RWPE1 (cell line): ENCODE results near the gene ASTN2.
A peak's percentile ranks its signal among the peaks of the same experiment; 100 is the strongest.

Experiments
- CTCF ChIA-PET: fragments of 350-600 bp; sonication (Branson Sonifier 250); formaldehyde crosslinking; extraction: SDS; loops from one replicate; lab custom pipeline; 2021; lab: Yijun Ruan, JAX
- POLR2A ChIA-PET: fragments of 400-600 bp; formaldehyde crosslinking; extraction: SDS; loops from one replicate; lab custom pipeline; 2020; ENCODE audit warnings: antibody characterized with exemption; ENCODE audit not compliant: low non-redundant PET; lab: Yijun Ruan, JAX
- DNase-seq: peaks from one replicate; pipeline ENCODE4 v3.0.0; 2012; ENCODE audit warnings: low spot score
- H3K27ac ChIP-seq: fragments of 450-650 bp; 2 replicates; pipeline ENCODE4 v1.5.1; 2017
- TF ChIP-seq, protein P1 (sequence below): fragments of 450-650 bp; conservative IDR thresholded peaks from 2 replicates; pipeline ENCODE4 v1.5.1; 2017; ENCODE audit warnings: low read depth, mild to moderate bottlenecking

The ASTN2 gene

DNA sequence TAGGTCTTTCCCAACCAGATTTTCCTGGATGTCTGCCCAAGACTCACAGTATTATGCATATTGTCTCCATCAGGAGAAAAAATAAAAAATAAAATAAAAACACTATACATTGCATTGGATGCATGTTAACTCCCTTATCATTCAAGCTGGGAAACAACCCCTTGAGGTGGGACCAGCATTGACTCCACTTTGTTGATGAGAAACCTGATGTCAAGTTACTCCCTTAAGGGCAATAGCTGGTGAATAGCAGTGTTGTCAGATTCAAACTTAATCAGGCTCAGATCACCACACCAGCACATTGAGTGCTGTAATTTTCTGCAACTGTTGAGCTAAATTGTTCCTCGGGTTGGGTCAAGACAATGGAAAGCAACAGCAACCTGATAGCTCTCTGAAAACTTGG lies 991.7 kb downstream of the ASTN2 start:
- H3K27ac ChIP-seq, result no peak overlapping the region
- TF ChIP-seq, protein P1, sequence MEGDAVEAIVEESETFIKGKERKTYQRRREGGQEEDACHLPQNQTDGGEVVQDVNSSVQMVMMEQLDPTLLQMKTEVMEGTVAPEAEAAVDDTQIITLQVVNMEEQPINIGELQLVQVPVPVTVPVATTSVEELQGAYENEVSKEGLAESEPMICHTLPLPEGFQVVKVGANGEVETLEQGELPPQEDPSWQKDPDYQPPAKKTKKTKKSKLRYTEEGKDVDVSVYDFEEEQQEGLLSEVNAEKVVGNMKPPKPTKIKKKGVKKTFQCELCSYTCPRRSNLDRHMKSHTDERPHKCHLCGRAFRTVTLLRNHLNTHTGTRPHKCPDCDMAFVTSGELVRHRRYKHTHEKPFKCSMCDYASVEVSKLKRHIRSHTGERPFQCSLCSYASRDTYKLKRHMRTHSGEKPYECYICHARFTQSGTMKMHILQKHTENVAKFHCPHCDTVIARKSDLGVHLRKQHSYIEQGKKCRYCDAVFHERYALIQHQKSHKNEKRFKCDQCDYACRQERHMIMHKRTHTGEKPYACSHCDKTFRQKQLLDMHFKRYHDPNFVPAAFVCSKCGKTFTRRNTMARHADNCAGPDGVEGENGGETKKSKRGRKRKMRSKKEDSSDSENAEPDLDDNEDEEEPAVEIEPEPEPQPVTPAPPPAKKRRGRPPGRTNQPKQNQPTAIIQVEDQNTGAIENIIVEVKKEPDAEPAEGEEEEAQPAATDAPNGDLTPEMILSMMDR, result no peak
- no peak for DNase-seq
- ChIA-PET POLR2A (no interaction called here), CTCF (interaction anchor here (0.6 to 0.7 kb wide), 2 partner anchors 25 to 1164 kb away, joined by 3 read pairs; no protein-coding TSS in a partner anchor)

DNA sequence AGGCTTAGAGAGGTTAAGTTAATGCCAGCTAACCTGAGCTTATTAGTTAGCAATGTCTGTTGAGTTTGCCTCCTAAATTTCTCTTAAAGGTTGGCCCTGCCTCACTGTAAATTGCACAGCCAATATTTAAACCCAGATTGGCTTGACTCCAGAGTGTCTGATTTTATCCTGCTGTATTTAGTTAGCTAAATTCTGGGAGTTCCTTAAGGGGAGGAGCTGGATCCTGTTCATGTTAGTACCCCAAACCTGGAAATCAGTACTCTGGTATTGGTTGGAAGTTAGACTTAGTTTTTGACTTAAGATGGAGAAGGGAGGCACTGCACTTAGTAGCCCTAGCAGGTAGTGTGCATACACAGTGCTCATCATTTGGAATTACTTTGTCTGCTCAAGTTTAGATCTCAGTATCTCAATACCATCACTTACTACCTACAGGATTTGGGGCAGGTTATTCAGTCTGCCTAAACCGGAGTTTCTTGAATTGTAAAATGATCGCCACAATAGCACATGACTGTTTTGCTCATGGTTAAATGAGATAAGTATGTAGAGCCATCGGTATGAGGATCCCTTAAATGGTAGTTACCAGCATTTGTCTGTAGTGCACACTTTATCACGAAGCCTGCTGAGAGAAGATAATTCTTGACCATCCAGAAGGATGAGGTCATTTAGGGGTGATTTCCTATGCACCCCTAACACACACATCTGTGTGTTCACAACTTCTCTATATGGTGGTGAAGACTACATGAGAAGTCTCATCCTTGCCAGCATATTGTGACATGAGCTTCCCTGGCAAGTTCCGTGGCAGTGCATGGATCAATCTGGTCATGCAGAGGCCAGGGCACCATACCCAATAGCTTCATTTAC lies 992.5 kb downstream of the ASTN2 start:
- POLR2A ChIA-PET, result no interaction called here
- CTCF ChIA-PET, result interaction anchor here (0.6 to 0.7 kb wide), 2 partner anchors 24 to 1165 kb away, joined by 3 read pairs; no protein-coding TSS in a partner anchor
- no peak for DNase-seq
- TF ChIP-seq, protein P1, result no peak
- H3K27ac ChIP-seq, result no peak overlapping the region

DNA sequence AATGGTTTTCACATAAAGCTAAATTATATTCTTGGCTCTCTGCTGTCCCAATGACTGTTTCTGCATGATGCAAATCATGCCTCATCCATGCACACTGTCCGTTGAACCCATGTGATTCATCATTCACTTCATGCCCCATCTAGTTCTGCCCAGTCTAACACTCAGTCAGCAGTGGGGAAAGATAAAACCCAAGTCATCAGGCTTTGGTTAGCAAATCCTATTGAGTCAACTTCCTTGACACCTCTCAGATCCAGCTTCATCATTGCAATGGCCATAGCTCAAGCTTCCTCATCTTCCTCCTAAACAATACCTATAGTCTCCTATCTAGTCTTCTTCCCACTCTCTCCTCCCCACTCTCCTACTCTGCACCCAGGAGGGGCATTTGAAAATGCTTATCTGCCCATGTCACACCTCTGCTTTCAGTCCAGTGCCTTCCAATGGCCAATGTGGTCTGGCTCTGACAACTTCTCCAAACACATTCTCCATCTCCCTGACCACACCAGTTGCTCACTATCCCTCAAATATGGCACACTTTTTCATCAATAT lies 993.8 kb downstream of the ASTN2 start:
- no peak overlapping the region for H3K27ac ChIP-seq
- ChIA-PET POLR2A (no interaction called here), CTCF (interaction anchor here (0.6 kb wide), 1 partner anchor 151 kb away, joined by 3 read pairs; no protein-coding TSS in a partner anchor)
- DNase-seq, result peak; percentile 13
- TF ChIP-seq, protein P1, result no peak

DNA sequence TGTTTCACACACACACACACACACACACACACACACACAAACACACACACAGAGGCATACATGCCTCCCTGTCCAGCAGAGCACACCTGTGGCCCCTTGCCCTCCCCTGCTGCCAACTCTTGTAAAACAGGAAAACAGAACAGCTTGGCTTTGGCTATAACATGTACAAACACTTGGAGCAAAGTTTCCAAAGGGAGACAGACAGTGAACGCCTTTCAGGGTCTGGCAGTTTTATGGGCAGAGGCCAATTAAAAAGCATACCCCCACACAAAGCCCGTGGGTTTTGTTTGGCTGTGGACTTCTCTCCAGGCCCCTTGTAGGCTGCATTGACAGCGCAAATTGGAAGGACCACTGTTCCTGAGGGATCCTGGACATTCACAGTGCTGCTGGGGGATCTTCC lies 995.7 kb downstream of the ASTN2 start:
- POLR2A ChIA-PET, result no interaction called here
- DNase-seq, result no peak
- CTCF ChIA-PET, result interaction anchor here (0.6 kb wide), 1 partner anchor 827 kb away, joined by 4 read pairs; no protein-coding TSS in a partner anchor
- no peak overlapping the region for H3K27ac ChIP-seq
- TF ChIP-seq, protein P1, result no peak

DNA sequence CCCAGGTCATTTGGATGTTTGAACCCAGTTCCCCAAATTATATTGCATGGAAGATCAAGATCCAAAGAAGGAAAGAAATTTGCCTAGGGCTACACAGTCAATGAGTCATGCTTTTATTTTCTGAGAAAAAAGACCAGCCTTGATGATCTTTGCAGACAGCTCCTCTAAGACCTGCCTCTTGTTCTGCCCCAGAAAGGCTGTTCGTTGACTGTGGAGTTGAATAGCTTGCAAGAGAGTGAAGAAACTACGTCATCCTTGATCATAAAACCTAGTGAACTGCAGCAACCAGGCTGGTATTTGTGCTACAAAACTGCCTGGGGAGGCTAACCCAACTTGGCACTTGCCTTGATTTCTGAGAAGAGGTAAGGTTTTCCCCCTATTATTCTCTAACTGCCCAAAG lies 997.4 kb downstream of the ASTN2 start:
- ChIA-PET POLR2A (no interaction called here), CTCF (no interaction called here)
- H3K27ac ChIP-seq, result no peak overlapping the region
- no peak for DNase-seq
- TF ChIP-seq, protein P1, result no peak

DNA sequence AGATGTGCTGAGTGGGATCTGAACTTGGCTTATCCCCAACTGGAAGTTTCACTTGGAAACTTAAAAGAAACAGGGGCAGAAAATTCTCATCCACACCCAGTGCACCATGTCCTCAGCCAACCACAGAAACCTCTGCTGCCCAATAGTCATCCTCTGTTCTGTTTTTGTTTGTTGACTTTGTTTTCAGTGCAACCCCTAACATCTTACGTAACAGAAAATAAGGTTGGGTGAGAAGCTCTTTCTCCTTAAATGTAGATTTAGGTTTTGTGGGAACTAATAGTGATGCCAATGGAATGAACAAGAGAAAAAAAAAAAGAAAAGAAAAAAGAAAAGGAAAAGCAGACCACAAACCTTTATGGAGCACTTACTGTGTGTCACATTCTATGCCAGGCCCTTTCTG lies 998.4 kb downstream of the ASTN2 start:
- ChIA-PET CTCF (interaction anchor here (0.6 kb wide), 1 partner anchor 174 kb away, joined by 4 read pairs; no protein-coding TSS in a partner anchor), POLR2A (interaction anchor here (0.6 kb wide), 1 partner anchor 179 kb away, joined by 3 read pairs; no protein-coding TSS in a partner anchor)
- no peak for DNase-seq
- TF ChIP-seq, protein P1, result no peak
- no peak overlapping the region for H3K27ac ChIP-seq
